ENCODE data around the gene UNK. TPM values are rescaled to one million over a fixed set of nuclear protein-coding genes. Genes with fewer than 3 reads are reported as not detected.

Gene UNK, protein sequence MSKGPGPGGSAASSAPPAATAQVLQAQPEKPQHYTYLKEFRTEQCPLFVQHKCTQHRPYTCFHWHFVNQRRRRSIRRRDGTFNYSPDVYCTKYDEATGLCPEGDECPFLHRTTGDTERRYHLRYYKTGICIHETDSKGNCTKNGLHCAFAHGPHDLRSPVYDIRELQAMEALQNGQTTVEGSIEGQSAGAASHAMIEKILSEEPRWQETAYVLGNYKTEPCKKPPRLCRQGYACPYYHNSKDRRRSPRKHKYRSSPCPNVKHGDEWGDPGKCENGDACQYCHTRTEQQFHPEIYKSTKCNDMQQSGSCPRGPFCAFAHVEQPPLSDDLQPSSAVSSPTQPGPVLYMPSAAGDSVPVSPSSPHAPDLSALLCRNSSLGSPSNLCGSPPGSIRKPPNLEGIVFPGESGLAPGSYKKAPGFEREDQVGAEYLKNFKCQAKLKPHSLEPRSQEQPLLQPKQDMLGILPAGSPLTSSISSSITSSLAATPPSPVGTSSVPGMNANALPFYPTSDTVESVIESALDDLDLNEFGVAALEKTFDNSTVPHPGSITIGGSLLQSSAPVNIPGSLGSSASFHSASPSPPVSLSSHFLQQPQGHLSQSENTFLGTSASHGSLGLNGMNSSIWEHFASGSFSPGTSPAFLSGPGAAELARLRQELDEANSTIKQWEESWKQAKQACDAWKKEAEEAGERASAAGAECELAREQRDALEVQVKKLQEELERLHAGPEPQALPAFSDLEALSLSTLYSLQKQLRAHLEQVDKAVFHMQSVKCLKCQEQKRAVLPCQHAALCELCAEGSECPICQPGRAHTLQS
- total RNA-seq = 83.6 TPM

DNA sequence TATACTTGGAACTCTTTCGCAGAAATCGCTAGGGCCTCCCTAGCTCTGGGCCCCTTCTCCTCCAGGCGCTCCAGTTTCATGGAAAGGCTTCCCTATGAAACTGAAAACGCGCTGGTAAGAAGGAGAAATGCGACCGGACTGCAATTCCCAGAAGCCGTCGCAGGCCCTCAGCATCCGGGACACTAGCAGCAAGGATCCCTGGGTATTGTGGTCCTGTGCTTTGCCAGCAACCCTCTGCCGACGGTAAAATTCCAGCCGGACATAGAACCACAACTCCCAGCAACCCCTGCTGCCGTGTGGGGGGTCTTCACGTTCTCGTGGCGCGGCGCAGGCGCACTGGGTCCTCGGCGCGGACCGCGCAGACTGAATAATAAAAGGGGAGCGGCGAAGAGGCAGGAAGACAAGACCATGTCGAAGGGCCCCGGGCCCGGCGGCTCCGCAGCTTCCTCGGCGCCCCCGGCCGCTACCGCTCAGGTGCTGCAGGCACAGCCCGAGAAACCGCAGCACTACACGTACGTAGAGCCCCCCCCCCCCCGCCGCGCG, at the start of gene UNK:
UNK (plus strand) TSS at position 334 of the 543 bp plus-strand sequence; CDS start at position 409, 75 bp downstream.

DNA sequence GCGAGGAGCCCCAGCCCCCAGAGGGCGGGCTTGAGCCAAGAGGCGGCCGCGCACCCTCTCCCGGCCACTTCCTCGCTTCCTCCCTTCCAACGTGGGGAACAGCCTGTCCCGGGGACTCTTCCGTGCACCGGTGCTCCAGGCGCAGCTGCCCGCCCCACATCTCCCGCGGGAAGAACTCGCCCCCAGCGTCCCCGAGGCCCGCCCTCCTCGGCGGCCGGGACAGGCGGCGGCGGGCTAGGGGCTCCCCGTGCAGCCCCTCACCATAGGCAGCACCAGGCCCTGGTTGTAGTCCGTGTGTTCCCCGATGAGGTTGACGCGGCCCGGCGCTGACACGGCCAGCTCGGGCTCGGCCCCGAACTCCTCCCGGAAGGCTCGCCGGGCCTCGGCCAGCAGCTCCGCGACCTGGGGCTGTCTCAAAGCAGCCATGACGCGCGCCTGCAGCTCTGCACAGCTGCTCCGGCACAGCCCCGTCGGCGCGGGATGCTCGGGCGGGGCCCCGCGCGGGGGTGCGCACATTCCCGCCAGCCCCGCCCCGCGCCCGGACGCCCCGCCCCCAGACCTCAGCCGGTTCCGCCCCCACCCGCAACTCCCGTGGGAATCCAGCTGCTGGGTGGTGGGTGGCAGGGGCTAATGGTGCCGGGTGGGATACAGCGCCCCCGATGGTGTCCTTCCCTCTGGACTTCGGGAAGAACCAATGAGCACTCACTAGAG, 19.7 kb upstream of the UNK start, which contains the start of gene GALK1:
GALK1 (minus strand) TSS at position 482 of the 711 bp plus-strand sequence; CDS start at position 426, 56 bp downstream.

DNA sequence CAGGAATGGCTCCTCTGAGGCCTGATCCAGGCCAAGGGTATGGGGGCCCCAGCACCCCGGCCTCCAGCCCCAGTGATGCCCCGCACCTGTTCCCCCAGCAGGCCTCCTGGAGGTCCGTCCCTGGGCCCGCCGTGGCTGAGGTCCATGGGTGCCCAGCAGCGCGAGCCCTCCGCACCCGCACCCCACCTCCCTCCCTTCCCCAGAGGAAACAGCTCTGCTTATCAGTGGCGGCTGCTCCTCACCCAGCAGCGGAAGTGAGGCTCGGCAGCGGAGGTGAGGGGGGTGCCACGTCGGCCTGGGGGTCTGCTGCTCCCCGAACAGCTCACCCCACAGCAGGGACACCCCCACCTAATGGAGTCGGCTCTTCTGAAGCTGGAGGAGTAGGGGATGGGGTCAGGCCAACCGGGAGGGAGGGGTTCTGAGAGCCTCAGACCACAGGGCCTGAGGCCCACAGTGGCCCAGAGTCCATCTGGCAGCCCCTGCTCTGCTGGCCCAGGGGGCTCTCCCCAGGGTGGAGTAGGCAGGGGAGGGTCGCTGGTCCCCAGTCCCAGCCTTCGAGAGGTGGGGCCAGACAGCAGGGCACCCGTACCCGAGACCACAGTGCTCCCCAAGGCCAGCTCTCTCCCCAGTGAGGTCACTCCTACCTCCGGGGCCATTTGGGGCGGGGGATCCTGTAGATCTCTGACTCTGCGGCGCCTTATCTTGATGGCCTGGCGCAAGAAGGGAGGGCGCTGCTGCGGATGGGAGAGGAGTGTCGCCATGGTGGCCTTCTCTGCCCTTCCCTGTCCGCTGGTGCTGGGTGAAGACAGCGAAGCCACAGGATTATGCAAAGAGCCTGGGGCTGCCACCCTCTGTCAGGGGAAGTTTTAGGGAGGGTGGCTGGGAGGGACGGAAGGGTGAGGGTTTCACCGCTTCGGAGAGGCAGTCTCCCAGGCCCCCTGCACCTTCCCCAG, 59.2 kb downstream of the UNK start, which contains the start of gene UNC13D:
UNC13D (minus strand) TSS at position 828 of the 953 bp plus-strand sequence; CDS start at position 761, 67 bp downstream.

DNA sequence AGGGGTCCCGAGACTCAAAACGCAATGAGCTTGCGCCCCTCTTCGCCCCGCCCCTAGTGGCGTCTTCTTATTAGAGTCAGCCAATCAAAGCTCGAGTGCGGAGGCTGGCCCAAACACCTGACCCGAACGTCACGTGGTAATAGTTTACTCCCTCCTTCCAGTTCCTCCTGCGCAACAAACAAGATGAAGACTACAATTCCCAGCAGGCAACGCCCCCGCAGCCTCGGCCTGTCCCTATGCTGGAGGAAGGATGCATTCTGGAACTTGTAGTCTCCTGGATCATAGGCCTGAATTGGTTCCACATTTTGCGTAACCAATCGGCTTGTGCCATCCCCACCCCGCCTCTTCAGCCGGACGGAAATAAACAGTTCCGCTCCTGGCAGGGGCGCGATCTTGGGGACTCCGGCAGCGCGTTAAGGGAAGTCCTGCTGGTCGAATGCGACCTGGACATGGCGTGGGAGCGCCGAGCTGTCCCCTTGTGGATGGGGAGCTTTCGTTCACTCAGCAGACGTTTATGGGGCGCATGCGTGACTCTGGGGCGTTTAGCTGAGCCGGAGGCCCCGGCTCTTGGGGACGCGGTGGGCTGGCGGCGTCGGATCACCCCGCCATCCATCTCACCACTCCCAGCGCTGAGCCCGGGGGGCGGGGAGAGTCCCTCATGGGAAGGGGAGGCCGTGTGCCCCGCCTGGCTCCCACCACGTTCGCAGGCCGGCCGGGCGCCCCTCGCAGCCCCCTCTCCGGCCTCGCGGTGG, 70.9 kb downstream of the UNK start, which contains the start of gene WBP2:
WBP2 (minus strand) TSS at position 26 of the 752 bp plus-strand sequence. CDS start 38 bp downstream, outside the sequence.

Other genes with a start within 250 kb of the UNK start
- gene MYO15B, start 197.0 kb upstream of the UNK start, total RNA-seq = 59.5 TPM
- gene SMIM5, start 151.4 kb upstream of the UNK start, total RNA-seq = 0.31 TPM
- gene RECQL5, start 117.7 kb upstream of the UNK start, total RNA-seq = 21.3 TPM
- 64.8 TPM for gene SAP30BP, start 117.5 kb upstream of the UNK start, total RNA-seq
- 2.5 TPM for gene ITGB4, start 63.3 kb upstream of the UNK start, total RNA-seq
- gene GALK1, start 19.6 kb upstream of the UNK start, total RNA-seq = 9.4 TPM
- 0.94 TPM for gene UNC13D, start 59.6 kb downstream of the UNK start, total RNA-seq
- gene WBP2, start 70.5 kb downstream of the UNK start, total RNA-seq = 51.6 TPM
- gene TRIM47, start 93.8 kb downstream of the UNK start, total RNA-seq = 10.3 TPM
- gene TRIM65, start 112.1 kb downstream of the UNK start, total RNA-seq = 12.2 TPM
- gene MRPL38, start 120.1 kb downstream of the UNK start, total RNA-seq = 37.9 TPM
- gene FBF1, start 156.2 kb downstream of the UNK start, total RNA-seq = 25.4 TPM
- 81.4 TPM for gene ACOX1, start 194.4 kb downstream of the UNK start, total RNA-seq
- gene TEN1, start 194.4 kb downstream of the UNK start, total RNA-seq = 13.5 TPM
- 3.1 TPM for gene CDK3, start 216.0 kb downstream of the UNK start, total RNA-seq
- not detected for gene EVPL, start 242.5 kb downstream of the UNK start, total RNA-seq